Activated T-helper 1 cell treated with anti-CD3 and anti-CD28 coated beads, Interleukin-2, amount 50 U/mL, for 16 hours (primary cell): Measurements from ENCODE around the gene PARS2.

Source experiments
- DNase-seq, 2 donors: peaks; one replicate each; pipeline ENCODE4 v3.0.0-alpha.2; 2020; ENCODE audit warnings: low read depth in 1 of 2, low spot score in 1 of 2

The PARS2 gene

DNA sequence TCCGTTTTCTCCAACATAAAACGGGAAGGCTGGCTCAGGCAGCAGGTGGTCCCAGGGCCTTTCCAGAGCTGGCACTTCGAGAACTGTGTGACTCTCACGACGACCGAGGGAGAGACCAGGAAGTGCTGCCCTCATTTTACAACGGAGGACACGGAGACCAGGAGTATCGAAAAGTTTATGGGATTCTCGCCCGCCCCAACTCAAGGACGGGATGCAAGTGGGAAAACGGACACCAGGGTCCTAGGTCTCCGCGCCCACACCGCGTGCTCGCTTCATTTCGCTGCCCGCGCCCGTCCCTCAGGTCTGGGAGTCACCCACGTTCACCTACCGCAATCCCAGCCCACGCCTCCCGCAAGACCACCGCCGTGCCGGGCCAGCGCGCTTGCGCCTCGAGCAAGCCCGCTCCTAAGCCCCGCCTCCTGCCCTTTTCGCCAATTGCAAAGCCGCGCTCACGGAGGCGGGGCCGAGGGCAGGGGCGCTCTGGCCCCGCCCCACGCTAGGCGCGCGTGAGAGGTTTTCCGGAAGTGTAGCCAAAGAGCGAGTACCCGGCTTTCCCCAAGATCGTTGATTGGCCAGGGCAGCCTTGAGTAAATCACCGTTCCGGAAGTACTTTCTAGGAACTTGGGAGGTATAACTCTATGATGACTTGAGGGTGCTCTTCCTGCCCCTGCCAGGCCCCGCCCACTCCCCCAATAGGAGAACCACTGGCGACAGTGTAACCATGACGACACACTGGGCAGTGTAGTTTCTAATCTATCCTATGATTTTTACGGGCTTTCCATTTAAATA, at the start of gene PARS2:
Gene PARS2 (minus strand): TSS at position 391 of the 789 bp plus-strand sequence. CDS start 5,362 bp downstream, outside the sequence.
- peak; percentile 85 to 94 for DNase-seq

DNA sequence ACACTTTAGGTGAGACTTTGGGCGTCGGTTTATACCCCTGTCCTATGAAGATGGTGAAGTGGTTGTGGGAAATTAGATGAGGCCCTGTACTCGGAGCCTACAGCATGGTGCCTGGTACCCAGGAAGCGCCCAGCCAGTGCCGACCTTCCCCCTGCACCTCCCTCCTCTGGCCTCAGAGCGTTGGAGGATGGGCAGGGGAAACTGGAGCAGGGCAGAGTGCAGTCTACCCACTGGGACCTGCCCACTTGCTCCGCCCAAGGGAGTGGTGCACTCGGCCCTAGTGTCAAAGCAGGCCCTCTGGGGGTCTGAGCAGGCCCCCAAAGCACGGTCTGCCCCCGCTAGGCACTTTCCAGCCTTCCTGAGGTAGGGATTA, 49.8 kb upstream of the PARS2 start:
- DNase-seq: no peak

- DNase-seq: no peak
Measured at GRCh38 chr1:54813485-54814125, 49.3 kb upstream of the PARS2 start.

- DNase-seq: no peak
Measured at GRCh38 chr1:54812801-54813484, 48.6 kb upstream of the PARS2 start.

- DNase-seq: no peak
Measured at GRCh38 chr1:54811739-54812655, 47.7 kb upstream of the PARS2 start.

GRCh38 chr1:54811066-54811465, 46.7 kb upstream of the PARS2 start:
- no peak for DNase-seq

GRCh38 chr1:54810153-54810942, 46.0 kb upstream of the PARS2 start:
- DNase-seq: peak; percentile 43 to 47

GRCh38 chr1:54809496-54810074, 45.3 kb upstream of the PARS2 start:
- no peak for DNase-seq

DNA sequence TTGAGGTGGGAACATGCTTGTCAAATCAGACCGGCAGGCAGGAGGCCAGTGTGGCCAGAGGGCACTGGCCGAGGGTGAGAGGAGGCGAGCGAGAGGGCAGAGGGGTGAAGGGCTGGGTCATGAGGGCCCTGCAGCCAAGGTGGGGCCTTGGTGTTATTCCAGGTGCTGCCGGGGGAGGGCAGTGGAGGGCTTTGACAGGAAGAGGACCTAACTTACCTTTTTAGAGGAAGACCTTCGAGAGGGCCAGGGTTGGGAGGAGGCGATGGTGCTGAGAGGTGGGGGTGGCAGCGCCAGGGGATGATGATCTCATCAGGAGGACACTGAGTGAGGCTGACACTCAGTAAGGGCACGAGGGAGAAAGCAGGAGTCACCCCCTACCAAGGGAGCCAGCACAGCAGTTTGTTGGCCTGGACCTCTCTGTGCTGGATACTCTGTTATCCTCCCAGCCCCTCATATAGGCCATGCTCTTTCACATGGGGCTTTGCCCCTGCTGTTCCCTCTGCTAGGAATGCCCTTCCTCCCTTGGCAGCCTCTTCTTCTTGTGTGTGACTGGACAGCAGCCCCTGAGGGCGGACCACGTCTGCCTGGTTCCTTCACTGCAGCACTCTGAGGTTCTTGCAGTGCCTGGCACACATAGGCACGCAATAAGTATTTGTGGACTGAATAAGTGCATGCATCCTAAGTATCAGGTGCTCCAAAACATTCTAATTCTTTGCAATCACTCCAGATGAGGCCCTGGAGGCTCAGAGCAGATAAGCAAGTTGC, 44.3 kb upstream of the PARS2 start:
- DNase-seq: no peak

DNA sequence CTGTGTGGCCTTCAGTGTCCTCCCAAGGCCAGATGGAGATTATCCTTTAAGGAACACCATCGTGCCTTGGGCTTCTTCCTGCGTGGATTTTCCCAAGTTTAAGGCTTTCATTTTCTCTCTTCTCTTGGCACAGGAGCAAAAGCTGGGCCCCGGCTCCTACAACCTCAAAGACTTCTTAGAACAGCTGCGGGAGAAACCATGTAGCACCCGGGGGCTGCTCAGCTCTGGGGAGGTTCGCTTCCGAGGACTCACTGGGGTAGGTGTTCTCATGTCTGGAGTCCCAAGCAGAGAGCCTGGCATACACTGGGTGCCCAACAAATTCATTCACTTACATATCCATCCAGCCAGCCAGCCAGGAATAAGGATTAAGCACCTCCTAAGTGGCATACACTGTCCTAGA, 43.4 kb upstream of the PARS2 start:
- no peak for DNase-seq

- no peak for DNase-seq
Measured at GRCh38 chr1:54806931-54807611, 42.7 kb upstream of the PARS2 start.

DNA sequence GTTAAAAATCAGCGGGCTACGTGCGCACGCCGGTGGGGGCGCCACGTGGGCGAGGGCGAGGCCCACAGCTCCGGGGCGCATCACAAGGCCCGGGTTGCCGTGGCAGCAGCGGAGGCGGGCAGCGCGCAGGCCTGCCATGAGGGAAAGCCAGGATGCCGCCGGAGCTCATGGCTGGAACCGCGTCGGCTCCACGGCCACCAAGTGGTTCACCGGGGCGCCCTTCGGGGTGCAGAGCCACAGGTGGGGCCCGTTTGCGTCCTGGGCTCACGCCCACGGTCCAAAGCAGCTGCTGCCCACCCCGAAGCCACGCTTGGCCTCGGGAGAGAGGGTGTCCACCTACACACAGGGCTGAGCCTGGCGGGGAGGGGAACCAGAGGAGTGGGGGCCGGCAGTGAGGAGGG, 41.7 kb upstream of the PARS2 start:
- DNase-seq: no peak

GRCh38 chr1:54805466-54805865, 41.1 kb upstream of the PARS2 start:
- DNase-seq: no peak

DNA sequence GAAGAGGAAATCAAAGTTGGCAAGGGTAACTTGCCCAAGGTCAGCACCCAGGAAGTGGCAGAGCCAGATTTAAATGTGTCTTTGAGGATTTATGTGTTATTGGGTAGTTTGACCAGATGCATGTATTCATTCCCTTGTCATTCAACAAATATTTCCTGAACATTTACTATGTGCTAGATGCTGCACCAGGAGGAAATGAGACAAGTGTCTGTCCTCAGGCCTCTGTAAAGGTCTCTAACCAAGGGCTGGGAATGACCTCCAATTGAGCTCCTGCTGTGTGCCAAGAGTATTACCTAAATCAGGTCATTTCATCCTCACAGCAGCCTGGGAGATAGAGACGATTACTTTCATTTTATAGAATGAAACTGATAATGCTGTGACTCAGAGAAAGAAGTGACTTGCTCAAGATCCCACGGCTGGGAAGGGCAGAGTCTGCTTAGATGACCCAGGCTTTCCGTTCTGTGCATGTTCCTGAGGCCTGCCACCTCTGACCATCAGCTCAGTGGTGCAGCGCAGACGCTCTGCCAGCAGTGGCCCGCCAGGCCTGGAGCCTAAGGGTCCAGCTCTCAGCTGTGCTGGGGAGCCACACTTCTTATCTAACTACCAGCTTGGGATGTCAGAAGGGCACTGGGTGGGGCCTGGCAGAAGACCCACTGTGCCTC, 40.3 kb upstream of the PARS2 start:
- no peak for DNase-seq

DNA sequence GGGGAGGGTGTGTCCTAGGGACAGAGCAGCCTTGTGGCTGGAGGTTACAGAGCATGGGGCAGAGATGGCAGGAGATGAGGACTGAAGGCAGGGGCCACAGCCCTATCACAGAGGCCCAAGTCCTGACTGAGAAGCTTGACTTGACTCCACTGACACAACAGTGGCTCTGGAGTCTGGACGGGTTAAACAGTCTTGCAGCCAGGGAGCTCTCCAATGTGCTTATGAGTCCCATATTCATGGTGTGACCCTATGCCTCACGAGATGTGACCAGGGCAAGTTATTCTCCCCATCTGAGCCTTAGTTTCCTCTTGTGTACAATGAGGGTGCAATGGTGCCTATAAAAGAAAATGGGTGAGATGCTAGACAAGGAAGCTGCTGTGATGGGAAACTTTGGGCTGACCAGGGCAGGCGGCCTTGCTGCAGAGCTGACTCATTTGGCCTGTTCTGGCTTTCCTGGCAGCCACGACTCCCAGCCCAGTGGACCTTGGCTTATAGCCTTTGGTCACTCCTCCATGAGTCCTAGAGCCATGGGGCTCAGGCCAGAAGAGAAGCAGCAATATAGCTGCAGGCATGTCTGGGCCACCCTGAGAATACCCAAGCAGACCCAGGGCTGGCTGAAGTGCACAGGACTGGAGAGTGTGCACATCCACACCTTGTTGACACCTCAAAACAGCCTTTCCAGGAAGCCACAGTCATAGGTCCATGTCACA, 39.6 kb upstream of the PARS2 start:
- no peak for DNase-seq

DNA sequence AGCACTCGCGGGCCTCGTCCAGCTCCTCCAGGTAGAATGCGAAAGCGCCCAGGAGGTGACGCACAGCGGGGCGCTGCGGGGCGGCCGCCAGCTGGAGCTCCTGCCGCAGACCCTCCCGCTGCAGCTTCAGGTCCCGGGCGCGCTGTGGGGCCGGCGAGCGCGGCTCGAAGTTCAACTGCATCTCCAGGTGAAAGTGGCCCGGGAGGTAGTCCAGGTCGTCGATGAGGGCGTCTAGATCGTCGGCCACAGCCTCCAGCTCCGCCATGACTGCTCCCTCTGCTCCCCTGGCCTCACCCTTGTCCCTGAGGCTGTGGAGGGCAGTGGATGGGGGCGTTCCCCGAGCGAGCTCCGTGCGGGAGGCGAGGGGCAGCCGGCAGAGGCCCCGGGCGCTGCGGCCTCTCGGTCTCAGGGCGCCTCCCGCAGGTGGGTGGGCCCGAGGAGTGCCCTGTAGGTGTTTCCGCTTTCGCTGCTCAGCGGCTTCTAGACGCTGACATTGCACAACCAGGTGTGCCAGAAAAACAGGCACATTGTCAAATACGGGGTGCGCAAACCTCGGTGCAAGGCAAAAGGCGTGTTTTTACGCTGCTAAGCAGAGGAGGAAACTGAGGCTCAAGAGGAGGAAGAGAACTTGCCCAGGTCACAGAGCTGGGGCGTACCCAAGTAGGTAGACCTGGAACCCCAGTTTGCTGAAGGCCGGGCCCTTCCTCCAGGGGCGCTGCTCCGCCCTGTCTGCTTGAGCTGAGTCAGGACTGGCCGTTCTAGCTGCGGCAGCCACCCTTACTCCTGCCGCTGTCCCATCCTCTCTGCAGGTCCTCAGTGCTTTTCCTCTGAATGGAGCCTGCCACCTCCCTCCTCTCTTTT, 36.8 kb upstream of the PARS2 start, which contains the start of gene TTC22:
Gene TTC22 (minus strand): TSS at position 425 of the 861 bp plus-strand sequence. CDS start 160 bp downstream, at position 265.
- DNase-seq: peak; percentile 49 to 51
